Measurements from ENCODE around the gene CUL4B.

CUL4B gene

GRCh38 chrX:120570011-120570600 lies 9.3 kb upstream of the CUL4B start:
- TF ChIP-seq CTCF (IDR thresholded peaks at IDR 0.05; ENCODE audit: low read depth, low read length, missing control alignments): no peak
- H3K4me3 ChIP-seq (replicated peaks; ENCODE audit: low read depth, low read length): no peak overlapping the region
- no peak for DNase-seq (ENCODE audit: extremely low read depth, low read depth)

GRCh38 chrX:120568609-120569008 lies 7.8 kb upstream of the CUL4B start:
- TF ChIP-seq CTCF (IDR thresholded peaks at IDR 0.05; ENCODE audit: low read depth, low read length, missing control alignments): no peak
- no peak for DNase-seq (ENCODE audit: extremely low read depth, low read depth)
- H3K4me3 ChIP-seq (replicated peaks; ENCODE audit: low read depth, low read length): no peak overlapping the region

- H3K4me3 ChIP-seq (replicated peaks; ENCODE audit: low read depth, low read length): no peak overlapping the region
- TF ChIP-seq CTCF (IDR thresholded peaks at IDR 0.05; ENCODE audit: low read depth, low read length, missing control alignments): no peak
- no peak for DNase-seq (ENCODE audit: extremely low read depth, low read depth)
Observed at GRCh38 chrX:120568035-120568434, 7.3 kb upstream of the CUL4B start.

GRCh38 chrX:120566817-120567216 lies 6.1 kb upstream of the CUL4B start:
- no peak overlapping the region for H3K4me3 ChIP-seq (replicated peaks; ENCODE audit: low read depth, low read length)
- DNase-seq (ENCODE audit: extremely low read depth, low read depth): no peak
- TF ChIP-seq CTCF (IDR thresholded peaks at IDR 0.05; ENCODE audit: low read depth, low read length, missing control alignments): no peak

- TF ChIP-seq CTCF (IDR thresholded peaks at IDR 0.05; ENCODE audit: low read depth, low read length, missing control alignments): no peak
- H3K4me3 ChIP-seq (replicated peaks; ENCODE audit: low read depth, low read length): no peak overlapping the region
- no peak for DNase-seq (ENCODE audit: extremely low read depth, low read depth)
Observed at GRCh38 chrX:120564925-120565324, 4.2 kb upstream of the CUL4B start.

- H3K4me3 ChIP-seq (replicated peaks; ENCODE audit: low read depth, low read length): no peak overlapping the region
- no peak for DNase-seq (ENCODE audit: extremely low read depth, low read depth)
- TF ChIP-seq CTCF (IDR thresholded peaks at IDR 0.05; ENCODE audit: low read depth, low read length, missing control alignments): no peak
Observed at GRCh38 chrX:120562569-120562926, 1.8 kb upstream of the CUL4B start.
